ENCODE measurements around the gene CDH4.

Gene CDH4

GRCh38 chr20:61623451-61623850, 371.4 kb downstream of the CDH4 start:
- DNase-seq, result no peak

GRCh38 chr20:61625246-61625645, 373.2 kb downstream of the CDH4 start:
- no peak for DNase-seq

- DNase-seq, result no peak
Observed at GRCh38 chr20:61626412-61626811, 374.4 kb downstream of the CDH4 start.

GRCh38 chr20:61627791-61628415, 375.8 kb downstream of the CDH4 start:
- DNase-seq, result no peak

- no peak for DNase-seq
Observed at GRCh38 chr20:61628480-61628879, 376.4 kb downstream of the CDH4 start.

- DNase-seq, result no peak
Observed at GRCh38 chr20:61628901-61629601, 377.0 kb downstream of the CDH4 start.

- DNase-seq, result no peak
Observed at GRCh38 chr20:61629602-61630390, 377.7 kb downstream of the CDH4 start.

GRCh38 chr20:61630391-61630650, 378.3 kb downstream of the CDH4 start:
- no peak for DNase-seq

- DNase-seq, result no peak
Observed at GRCh38 chr20:61630816-61631215, 378.8 kb downstream of the CDH4 start.

- DNase-seq, result no peak
Observed at GRCh38 chr20:61631751-61632150, 379.7 kb downstream of the CDH4 start.

- no peak for DNase-seq
Observed at GRCh38 chr20:61633004-61633403, 380.9 kb downstream of the CDH4 start.

- no peak for DNase-seq
Observed at GRCh38 chr20:61634376-61635145, 382.5 kb downstream of the CDH4 start.

- DNase-seq, result no peak
Observed at GRCh38 chr20:61635721-61636455, 383.8 kb downstream of the CDH4 start.

GRCh38 chr20:61636531-61637116, 384.6 kb downstream of the CDH4 start:
- no peak for DNase-seq

GRCh38 chr20:61638802-61639585, 386.9 kb downstream of the CDH4 start:
- DNase-seq, result no peak

- no peak for DNase-seq
Observed at GRCh38 chr20:61640131-61640870, 388.2 kb downstream of the CDH4 start.

- no peak for DNase-seq
Observed at GRCh38 chr20:61640871-61641245, 388.8 kb downstream of the CDH4 start.

GRCh38 chr20:61643656-61644377, 391.8 kb downstream of the CDH4 start:
- DNase-seq, result no peak

- no peak for DNase-seq
Observed at GRCh38 chr20:61644378-61645076, 392.5 kb downstream of the CDH4 start.

All from KG1 (cell line).